ENCODE measurements around the gene CWC25.

DNA sequence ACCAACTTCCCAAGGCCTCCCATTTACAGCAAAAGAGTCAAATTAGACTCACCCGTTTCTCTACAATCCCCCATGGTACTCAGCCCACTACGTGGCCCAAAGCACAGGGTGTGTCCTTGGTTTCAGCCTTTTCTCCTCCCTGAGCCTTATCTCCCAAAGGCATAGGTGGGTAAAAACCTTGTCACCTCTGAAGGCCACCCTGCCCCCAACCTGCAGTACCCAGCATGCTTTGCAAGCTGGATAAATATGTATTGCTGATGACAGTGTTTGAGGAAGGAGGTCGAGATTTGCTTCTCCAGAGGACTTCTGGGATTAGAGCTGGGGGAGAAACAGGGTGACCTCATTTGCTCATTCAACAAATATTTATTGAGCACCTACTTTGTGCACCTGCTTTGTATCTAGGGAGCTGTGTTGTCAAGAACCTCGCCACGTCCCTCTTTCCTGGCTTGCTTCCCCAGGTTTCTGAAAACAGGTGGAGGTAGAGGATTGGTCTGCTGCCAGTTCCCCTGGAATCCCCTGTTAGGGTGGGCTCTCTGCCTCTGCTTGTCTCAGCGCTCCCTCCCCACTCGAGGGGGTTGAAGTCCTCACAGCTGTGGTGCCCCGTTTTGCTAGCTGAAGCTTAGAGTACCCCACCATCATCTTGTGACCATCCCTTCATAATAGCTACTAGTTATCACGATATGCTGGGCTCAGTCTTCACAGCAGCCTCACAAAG, 47.7 kb upstream of the CWC25 start:
- no peak for TF ChIP-seq CTCF (IDR thresholded peaks at IDR 0.05)
- no peak for TF ChIP-seq POLR2AphosphoS5 (IDR thresholded peaks at IDR 0.05)
- TF ChIP-seq EP300 (IDR thresholded peaks at IDR 0.05), result no peak
- TF ChIP-seq POLR2A (IDR thresholded peaks at IDR 0.05), result no peak
